ENCODE measurements around the gene ALOX5AP. TPM values are rescaled to one million over a fixed set of nuclear protein-coding genes. Genes with fewer than 3 reads are reported as not detected.

Gene ALOX5AP
- total and polyA plus RNA-seq, 2 experiments from 2014 or later, result 0.66 TPM; not detected in 1

GRCh38 chr13:30785191-30785850, 50.0 kb downstream of the ALOX5AP start:
- no peaks in the 10 kb centered on the region for H3K9me3 ChIP-seq (ENCODE audit: low read depth)
- H3K27ac ChIP-seq, result no peak overlapping the region
- no peak overlapping the region for H3K4me3 ChIP-seq
- DNase-seq (ENCODE audit: low read depth in 1 of 2, low spot score in 1 of 2), result peak in 1 of 2 donors; percentile 32
- TF ChIP-seq, protein P1, sequence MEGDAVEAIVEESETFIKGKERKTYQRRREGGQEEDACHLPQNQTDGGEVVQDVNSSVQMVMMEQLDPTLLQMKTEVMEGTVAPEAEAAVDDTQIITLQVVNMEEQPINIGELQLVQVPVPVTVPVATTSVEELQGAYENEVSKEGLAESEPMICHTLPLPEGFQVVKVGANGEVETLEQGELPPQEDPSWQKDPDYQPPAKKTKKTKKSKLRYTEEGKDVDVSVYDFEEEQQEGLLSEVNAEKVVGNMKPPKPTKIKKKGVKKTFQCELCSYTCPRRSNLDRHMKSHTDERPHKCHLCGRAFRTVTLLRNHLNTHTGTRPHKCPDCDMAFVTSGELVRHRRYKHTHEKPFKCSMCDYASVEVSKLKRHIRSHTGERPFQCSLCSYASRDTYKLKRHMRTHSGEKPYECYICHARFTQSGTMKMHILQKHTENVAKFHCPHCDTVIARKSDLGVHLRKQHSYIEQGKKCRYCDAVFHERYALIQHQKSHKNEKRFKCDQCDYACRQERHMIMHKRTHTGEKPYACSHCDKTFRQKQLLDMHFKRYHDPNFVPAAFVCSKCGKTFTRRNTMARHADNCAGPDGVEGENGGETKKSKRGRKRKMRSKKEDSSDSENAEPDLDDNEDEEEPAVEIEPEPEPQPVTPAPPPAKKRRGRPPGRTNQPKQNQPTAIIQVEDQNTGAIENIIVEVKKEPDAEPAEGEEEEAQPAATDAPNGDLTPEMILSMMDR (IDR thresholded peaks at IDR 0.05; ENCODE audit: low read depth, low read length), result no peak
- H3K4me1 ChIP-seq (ENCODE audit: low read depth), result no peaks in the 10 kb centered on the region
- no peaks in the 10 kb centered on the region for H3K27me3 ChIP-seq
- no peaks in the 10 kb centered on the region for H3K36me3 ChIP-seq

DNA sequence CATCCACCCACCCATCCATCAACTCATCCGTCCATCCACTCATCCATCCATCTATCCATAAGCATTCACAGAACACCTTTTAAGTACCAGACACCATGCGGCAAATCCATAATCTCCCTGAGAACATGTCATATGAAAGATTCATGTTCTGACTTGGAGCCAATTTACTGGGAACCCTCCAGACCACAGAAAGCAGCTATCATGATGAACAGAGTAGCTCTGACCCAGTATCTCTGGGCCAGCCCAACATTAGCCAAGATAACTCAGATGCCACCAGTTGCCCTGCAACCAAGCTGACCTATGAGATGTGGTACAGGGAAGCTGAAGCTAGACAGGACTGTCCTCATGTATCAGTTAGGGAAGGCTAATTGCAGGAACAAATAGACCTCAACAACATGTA, 51.3 kb downstream of the ALOX5AP start:
- Histone ChIP-seq H3K9me3 (ENCODE audit: low read depth) (no peaks in the 10 kb centered on the region), H3K36me3 (no peaks in the 10 kb centered on the region), H3K27ac (no peak overlapping the region), H3K27me3 (no peaks in the 10 kb centered on the region), H3K4me3 (no peak overlapping the region), H3K4me1 (ENCODE audit: low read depth) (no peaks in the 10 kb centered on the region)
- DNase-seq (ENCODE audit: low read depth in 1 of 2, low spot score in 1 of 2), result no peak
- TF ChIP-seq, protein P1 (IDR thresholded peaks at IDR 0.05; ENCODE audit: low read depth, low read length), result no peak

DNA sequence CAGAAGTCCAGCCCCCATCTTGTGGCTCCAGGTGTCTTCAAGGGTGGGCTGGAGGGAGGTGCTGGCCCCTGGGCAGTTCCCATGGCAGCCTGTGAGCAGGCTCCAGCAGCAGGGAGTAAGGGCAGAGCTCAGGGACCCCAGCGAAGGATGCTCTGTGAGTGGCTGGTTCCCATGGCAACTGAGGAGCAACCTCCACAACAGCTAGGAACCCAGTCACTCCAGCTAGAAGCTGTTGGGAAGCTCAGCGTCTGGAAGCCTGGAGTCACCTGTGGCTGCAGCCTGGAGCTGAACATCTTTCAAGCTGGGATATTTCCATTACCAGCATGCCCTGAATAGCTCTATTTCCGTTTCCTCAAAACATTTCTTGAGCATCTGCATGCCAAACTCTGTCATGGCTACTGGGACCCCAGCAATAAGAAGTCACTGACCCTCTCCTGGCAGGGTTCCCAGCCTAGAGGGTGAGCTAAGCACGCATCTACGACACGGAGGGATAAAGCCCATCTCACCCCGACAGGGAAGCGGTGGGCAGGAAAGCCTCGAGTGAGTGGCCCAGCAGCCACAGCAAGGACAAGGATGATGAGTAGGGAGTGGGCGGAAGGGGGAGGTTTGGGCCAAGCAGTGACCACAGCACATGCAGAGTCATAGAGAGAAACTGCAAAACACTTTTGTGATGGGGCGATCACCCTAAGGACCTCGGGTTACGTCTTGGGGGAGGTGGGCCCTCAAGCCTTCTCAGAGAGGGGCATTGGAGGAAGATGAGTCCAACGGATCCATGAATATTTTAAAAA, 52.6 kb downstream of the ALOX5AP start:
- Histone ChIP-seq H3K36me3 (no peaks in the 10 kb centered on the region), H3K9me3 (ENCODE audit: low read depth) (no peaks in the 10 kb centered on the region), H3K4me1 (ENCODE audit: low read depth) (no peaks in the 10 kb centered on the region), H3K27ac (no peak overlapping the region), H3K27me3 (no peaks in the 10 kb centered on the region), H3K4me3 (no peak overlapping the region)
- TF ChIP-seq, protein P1 (IDR thresholded peaks at IDR 0.05; ENCODE audit: low read depth, low read length), result no peak
- no peak for DNase-seq (ENCODE audit: low read depth in 1 of 2, low spot score in 1 of 2)

DNA sequence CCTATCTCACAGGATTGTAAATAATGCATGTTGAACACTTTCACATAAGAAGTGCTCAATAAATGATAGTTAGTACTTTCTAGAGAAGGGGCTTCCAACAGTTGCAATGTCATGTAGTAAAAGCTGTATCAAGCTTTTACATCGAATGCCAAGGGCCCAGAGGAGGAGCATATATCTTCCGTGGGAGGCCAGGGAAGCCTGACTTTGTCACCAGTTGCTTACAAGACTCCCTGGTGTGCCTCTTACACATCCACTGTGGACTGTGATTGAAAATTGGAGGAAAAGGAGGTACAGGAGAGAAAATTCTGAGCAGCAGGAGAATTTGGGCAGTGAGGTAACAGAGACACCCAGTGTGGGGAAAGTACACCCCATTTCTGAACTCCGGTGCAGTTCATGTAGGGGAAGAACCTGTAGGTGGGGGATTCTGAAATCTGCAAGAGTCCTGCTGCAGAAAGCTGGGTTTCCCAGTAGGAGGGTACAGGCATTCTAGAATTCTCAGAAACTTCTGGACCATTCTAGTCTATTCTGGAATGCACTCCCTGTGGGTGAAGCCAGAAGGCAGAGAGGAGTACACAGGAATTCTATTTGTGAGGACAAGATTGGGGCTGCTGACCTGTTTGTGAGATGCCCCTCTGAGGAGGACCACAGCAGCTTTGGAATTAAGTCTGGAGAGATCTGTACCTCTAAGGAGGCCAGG, 54.0 kb downstream of the ALOX5AP start:
- no peaks in the 10 kb centered on the region for H3K36me3 ChIP-seq
- no peak overlapping the region for H3K4me3 ChIP-seq
- TF ChIP-seq, protein P1 (IDR thresholded peaks at IDR 0.05; ENCODE audit: low read depth, low read length), result no peak
- no peaks in the 10 kb centered on the region for H3K27me3 ChIP-seq
- no peak for DNase-seq (ENCODE audit: low read depth in 1 of 2, low spot score in 1 of 2)
- H3K9me3 ChIP-seq (ENCODE audit: low read depth), result no peaks in the 10 kb centered on the region
- H3K4me1 ChIP-seq (ENCODE audit: low read depth), result no peaks in the 10 kb centered on the region
- no peak overlapping the region for H3K27ac ChIP-seq

DNA sequence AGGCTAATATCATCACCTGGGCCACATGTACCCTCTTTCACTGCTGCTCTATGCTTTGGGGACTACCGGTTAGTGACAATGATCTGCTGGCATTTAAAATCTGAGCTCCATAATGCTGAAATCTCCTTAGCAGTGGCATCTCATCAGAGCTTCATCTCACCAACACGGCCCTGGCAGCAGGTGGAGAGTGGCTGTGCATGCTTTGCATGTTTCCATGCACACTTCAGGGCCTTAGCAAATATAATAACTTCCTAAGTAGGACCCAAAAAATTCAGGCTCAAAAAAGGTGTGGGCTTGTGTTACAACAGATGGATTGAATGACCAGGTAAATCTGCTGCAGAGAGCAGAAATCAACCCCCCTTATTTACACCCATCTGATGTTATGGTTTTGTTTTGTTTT, 55.2 kb downstream of the ALOX5AP start:
- H3K27me3 ChIP-seq, result no peaks in the 10 kb centered on the region
- no peak overlapping the region for H3K27ac ChIP-seq
- H3K4me3 ChIP-seq, result no peak overlapping the region
- TF ChIP-seq, protein P1 (IDR thresholded peaks at IDR 0.05; ENCODE audit: low read depth, low read length), result no peak
- no peak for DNase-seq (ENCODE audit: low read depth in 1 of 2, low spot score in 1 of 2)
- no peaks in the 10 kb centered on the region for H3K36me3 ChIP-seq
- no peaks in the 10 kb centered on the region for H3K4me1 ChIP-seq (ENCODE audit: low read depth)
- H3K9me3 ChIP-seq (ENCODE audit: low read depth), result no peaks in the 10 kb centered on the region

Data from cardiac muscle cell (in vitro differentiated cells and primary cell).